GM10847 (cell line): ENCODE results near the gene PRR3.

Experiments used
- POLR2A ChIP-seq: IDR thresholded peaks from 2 replicates; pipeline ENCODE4 v1.6.1; 2011; ENCODE audit not compliant: insufficient read length; ENCODE audit errors: extremely low read depth

The PRR3 gene

DNA sequence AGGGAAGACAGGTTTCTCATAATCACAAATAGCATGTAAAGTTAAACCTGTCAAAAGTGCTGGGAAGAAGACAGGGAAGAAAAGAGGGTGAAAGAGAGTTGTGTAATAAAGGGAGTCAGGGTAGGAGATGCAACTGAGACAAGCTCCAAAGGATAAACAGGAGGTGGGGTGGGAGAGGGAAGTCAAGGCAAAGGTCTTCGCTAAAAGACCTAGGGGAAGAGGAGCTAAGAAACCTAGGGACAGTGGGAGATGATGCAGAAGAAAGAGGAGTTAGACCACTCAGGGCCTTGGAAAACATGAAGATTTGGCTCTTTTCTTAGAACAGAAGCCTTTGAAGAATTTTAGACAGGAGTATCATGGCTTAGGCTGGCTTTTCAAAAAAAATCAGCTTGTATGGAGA, 7.0 kb downstream of the PRR3 start:
- no peak for TF ChIP-seq POLR2A

DNA sequence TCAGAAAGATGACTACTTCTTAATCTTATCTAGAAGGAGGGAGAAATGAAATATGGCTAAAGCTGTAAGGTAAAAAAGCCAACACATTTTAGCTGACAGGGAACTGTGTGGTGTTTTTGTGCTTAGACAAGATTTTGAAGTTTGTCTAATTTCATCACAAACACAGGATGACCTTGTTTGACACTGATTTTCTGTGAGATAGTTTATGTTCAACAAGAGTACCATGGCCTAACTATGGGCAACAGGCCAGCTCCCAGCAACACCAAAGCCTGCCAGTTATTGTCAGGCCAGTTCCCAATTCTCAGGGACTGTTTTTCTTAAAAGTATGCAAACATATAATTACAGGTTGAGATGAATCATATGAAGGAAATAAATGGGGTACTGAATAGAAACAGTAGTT, 8.7 kb downstream of the PRR3 start:
- no peak for TF ChIP-seq POLR2A

DNA sequence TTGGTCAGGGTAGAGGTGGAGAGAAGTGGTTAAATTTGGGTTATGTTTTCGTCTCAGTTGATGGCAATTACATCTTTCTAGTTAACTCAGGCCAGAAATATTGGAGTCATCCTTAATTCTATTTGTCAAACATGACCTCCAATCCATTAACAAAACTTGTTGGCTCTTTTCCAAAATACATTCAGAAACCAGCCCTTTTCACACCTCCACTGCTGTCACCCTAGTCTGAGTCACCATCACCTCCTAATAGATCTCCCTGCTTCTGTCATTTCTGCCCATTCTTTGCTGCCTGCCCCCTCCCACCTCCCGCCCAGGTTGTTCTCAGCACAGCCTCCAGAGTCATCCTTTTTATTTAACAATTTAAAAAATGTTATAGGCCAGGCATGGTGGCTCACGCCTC, 11.2 kb downstream of the PRR3 start:
- TF ChIP-seq POLR2A, result no peak

DNA sequence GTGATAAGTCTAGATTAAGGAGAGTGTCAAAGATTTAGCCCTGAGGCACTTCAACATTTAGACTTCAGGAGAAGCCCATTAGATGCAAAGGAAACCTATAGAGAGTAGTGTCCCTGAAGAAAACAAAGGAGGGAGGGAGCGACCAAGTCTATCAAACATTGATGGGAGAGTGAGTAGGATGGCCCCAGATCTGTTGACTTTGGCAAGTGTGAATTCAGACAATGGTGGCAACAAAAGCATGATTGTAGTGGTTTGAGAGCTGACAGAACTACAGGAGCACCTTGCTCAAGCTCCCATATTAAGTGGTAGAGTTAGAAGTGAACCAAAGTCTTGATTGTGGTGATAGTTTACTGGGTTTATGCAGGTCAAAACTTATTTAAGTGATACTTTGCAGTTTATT, 13.2 kb downstream of the PRR3 start:
- no peak for TF ChIP-seq POLR2A

DNA sequence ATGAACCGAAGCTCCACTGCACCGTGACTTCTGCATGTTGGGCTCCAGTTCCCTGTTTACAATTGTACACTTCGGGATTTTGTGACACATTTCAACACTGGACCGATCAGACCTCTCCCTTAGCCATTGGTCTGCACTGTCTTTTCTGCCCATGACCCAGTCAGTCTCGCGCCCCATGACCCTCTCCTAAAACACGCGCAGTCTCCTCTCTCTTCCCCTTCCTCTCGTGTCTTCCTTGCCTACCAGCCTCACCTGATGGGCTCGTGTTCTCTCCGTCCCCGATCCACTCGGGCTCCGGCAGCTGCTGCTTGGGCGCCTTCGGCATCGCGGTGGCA, 13.6 kb downstream of the PRR3 start:
- TF ChIP-seq POLR2A, result no peak

DNA sequence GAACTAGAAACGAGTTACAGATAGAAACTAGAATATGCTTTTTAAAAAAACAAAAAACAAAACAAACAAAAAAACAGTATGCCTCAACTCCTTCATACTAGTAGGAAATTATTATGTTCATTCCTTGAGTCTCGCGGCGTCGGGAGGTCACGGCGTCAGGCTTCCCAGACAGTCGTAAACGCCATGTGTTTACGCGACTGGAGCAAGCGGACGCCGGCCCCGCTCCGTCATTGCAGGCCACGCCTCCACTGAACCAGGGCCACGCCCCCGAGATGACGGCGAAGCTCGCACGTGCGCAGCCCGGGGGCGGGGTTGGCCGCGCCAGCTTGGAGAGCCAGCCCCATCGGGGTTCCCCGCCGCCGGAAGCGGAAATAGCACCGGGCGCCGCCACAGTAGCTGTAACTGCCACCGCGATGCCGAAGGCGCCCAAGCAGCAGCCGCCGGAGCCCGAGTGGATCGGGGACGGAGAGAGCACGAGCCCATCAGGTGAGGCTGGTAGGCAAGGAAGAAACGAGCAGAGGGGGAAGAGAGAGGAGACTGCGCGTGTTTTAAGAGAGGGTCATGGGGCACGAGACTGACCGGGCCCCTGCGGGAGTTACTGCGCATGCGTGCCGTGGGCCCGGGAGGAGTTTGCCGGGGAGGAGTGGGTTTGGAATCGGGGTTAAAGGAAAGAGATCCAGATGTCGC, 14.1 kb downstream of the PRR3 start, which contains the start of gene ABCF1:
Gene ABCF1, plus strand, starts transcription at position 368 of the 687 bp plus-strand sequence. Its CDS starts 46 bp downstream, at position 414.
- TF ChIP-seq POLR2A, result peak; percentile 95

DNA sequence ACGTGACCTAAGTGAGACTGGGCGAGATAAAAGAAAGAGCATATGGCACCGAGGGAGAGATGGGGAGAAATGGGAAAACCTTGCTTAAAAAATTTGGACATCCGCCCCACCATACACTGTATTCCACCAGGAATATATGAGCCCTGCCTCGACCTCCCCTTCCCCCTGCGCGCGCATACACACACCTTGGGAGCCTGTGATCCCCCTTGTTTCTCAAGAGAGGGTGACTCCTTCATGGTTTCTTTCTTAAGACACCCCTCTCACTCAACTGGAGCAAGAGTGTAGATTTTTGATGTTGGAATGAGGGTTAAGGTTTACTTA, 14.6 kb downstream of the PRR3 start:
- no peak for TF ChIP-seq POLR2A

DNA sequence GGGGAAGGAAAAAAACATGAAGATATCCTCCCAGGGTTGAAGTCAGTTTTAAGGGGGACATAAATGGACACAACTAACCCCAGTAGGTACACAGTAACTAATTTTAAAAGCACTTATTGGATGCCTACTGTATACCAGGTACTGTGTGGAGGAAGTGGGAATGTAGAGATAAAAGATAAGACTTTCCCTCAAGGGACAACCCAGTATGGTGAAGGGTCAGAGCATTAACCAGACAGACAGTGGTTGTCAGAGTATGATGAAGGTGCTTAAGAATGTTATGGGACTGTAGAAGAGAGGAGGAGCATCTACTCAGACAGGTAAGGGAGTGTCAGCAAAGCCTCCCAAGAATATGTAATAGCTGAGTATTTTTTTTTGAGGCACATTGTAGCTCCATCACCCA, 15.1 kb downstream of the PRR3 start:
- no peak for TF ChIP-seq POLR2A

DNA sequence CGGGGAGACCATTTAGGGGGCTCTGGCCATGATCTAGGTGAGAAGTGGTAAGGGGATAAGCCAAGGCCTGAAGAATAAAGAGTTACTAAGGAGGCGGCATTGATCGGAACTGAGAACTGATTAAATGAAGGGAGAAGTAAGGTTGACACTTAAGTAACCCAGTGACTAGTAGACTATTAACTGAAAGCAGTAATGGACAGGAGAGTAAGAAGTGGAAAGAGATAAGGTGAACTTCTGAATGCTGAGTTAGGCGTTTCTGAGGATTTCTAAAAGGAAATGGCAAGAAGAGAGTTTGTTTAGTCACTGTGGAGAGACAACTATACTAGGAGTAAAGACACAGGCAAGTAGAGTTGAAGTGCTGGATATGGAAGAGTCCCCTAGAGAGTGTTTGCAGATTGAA, 16.0 kb downstream of the PRR3 start:
- no peak for TF ChIP-seq POLR2A

DNA sequence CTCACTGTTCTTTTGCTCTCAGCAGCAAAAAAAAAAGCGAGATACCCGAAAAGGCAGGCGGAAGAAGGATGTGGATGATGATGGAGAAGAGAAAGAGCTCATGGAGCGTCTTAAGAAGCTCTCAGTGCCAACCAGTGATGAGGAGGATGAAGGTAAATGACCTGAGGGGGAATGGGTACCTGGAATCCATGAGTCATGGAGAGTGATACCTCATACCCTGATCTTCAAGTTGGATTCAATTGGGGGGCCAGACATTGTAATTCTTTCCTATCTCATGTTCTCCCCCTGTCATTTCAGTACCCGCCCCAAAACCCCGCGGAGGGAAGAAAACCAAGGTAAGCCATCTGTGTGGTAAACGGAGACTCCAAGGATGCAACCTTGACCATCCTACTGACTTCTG, 21.0 kb downstream of the PRR3 start:
- no peak for TF ChIP-seq POLR2A

DNA sequence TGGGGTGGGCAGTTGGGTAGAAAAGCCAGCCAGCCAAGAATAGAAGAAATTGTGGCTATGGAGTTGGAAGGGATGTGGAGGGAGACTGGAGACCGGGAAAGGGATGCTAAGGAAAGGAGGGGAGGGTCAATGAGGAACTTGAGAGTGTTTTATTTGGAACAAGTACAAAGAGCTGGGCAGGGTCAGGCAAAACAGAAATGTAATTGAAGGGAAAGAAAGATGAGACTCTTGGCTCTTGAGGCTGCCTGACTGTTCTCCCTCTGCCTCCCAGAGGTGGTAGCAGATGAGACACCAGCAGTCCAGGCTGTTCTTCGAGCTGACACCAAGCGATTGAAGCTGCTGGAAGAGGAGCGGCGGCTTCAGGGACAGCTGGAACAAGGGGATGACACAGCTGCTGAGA, 26.8 kb downstream of the PRR3 start:
- no peak for TF ChIP-seq POLR2A

DNA sequence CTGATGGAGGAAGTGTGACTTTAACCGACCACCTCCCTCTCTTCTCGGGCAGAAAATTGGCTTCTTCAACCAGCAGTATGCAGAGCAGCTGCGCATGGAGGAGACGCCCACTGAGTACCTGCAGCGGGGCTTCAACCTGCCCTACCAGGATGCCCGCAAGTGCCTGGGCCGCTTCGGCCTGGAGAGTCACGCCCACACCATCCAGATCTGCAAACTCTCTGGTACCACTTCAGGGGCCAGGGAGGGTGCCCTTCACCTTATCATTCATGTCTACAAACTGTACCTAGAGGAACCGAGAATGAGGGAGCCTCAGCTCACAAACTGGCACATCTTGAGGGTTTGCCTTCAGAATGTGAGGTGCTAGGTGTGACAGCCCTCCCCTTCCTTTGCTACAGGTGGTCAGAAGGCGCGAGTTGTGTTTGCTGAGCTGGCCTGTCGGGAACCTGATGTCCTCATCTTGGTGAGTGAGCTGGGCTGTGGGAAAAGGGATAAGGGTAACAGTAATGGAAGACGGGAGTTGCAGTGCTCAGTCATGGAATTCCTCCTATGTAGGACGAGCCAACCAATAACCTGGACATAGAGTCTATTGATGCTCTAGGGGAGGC, 32.8 kb downstream of the PRR3 start:
- no peak for TF ChIP-seq POLR2A

DNA sequence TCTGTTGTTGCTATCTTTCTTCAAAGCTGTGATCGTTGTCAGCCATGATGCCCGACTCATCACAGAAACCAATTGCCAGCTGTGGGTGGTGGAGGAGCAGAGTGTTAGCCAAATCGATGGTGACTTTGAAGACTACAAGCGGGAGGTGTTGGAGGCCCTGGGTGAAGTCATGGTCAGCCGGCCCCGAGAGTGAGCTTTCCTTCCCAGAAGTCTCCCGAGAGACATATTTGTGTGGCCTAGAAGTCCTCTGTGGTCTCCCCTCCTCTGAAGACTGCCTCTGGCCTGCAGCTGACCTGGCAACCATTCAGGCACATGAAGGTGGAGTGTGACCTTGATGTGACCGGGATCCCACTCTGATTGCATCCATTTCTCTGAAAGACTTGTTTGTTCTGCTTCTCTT, 33.4 kb downstream of the PRR3 start:
- TF ChIP-seq POLR2A, result no peak

DNA sequence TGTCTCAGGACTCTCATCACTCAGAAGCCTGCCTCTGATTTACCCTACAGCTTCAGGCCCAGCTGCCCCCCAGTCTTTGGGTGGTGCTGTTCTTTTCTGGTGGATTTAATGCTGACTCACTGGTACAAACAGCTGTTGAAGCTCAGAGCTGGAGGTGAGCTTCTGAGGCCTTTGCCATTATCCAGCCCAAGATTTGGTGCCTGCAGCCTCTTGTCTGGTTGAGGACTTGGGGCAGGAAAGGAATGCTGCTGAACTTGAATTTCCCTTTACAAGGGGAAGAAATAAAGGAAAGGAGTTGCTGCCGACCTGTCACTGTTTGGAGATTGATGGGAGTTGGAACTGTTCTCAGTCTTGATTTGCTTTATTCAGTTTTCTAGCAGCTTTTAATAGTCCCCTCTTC, 33.9 kb downstream of the PRR3 start:
- TF ChIP-seq POLR2A, result no peak

DNA sequence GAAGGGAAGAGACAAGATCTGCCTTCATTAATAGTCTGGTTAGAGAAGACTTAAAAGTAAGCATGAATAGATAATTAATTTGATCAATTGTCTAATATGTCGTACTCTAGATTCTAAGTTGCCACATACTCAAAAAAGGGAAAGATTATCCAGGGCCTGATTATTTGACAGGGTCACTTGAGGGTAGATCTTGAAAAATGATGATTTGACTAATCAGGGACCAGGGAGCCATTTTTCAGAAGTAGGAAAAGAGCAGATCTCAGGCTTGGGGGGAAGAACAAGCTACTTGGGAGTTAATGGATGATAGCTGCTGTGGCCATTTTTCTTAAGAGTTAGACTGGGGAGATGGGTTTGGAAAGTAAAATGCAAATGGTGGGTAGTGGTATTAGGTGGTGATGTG, 35.2 kb downstream of the PRR3 start:
- no peak for TF ChIP-seq POLR2A

DNA sequence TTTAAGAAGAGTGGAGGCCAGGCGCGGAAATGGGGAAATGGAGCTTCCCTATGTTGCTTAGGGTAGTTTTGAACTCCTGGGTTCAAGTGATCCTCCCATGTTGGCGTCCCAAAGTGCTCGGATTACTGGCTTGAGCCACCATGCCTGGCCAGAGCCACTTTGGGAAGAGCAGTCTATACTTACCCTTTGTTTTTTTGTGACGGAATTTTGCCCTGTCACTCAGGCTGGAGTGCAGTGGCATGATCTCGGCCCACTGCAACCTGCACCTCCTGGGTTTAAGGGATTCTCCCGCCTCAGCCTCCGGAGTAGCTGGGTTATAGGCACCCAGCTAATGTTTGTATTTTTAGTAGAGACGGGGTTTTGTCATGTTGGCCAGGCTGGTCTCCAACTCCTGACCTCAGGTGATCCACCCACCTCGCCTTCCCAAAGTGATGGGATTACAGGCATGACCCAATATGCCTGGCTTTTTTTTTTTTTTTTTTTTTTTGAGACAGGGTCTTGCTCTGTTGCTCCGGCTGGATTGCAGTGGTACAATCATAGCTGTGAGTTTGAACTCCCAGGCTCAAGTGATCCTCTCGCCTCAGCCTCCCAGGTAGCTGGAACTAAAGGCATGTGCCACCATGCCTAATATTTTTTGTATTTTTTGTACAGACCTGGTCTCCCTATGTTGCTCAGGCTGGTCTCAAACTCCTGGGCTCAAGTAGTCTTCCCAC, 42.0 kb downstream of the PRR3 start:
- TF ChIP-seq POLR2A, result no peak

DNA sequence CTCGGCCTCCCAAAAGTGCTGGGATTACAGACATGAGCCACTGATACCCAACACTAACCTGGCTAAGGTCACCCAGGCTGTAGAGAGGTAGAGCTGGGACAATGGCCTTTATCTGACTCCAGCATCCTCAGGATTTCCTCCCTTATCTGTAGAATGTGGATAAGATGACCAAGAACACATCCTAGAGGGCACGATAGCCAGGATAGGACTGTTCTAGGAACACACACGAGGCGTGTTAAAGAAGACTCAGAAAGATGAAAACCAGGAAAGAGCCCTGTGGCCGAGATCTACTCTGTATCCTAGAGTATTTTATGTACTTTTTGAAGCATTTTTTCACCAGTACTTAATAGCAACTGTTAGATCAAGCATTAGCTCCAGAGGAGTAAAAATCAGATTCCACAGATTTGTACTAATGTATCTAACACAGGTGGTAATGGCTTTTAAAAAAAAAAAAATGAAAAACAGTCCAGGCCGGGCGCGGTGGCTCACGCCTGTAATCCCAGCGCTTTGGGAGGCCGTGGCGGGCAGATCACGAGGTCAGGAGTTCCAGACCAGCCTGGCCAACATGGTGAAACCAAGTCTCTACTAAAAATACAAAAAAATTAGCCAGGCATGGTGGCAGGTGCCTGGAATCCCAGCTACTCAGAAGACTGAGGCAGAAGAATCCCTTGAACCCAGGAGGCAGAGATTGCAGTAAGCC, 42.7 kb downstream of the PRR3 start:
- TF ChIP-seq POLR2A, result no peak

DNA sequence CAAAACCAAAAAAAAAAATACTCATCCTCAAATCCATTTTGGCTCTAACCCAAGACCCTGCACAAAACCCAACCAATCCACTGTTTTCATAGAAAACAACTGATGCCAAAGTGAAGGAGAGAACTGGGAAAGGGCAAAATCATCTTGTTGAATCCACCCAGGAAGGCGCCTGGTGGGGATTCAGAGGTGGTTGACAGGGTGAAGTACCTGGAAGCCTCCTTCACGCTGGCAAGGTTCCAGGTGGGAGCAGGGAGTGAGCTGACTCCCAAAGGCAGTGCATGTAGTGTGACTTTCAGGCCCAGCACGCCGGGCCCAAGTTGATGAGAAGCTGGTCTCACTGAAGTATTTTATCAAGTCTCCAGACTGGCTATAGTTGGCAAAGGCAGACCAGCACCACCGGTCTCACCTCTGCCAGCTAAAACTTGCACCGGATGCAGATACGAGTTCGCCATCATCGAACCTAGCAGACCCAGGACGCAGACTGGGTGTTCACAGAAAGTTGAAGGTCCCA, 43.4 kb downstream of the PRR3 start:
- TF ChIP-seq POLR2A, result no peak
